Epithelial cell of prostate (primary cell): ENCODE measurements around the gene GPD1.

Experiments used
- DNase-seq: peaks from one replicate; pipeline ENCODE4 v3.0.0-alpha.2; 2011; ENCODE audit warnings: low read depth, low spot score
- H3K27ac ChIP-seq: fragments of 450-650 bp; 2 replicates; pipeline ENCODE4 v1.5.1; 2017; ENCODE audit warnings: mild to moderate bottlenecking

Gene GPD1

GRCh38 chr12:50099302-50100008 lies 4.4 kb upstream of the GPD1 start:
- H3K27ac ChIP-seq = peak overlapping the region; percentile 27
- DNase-seq = no peak

- no peak for DNase-seq
- no peak overlapping the region for H3K27ac ChIP-seq
Measured at GRCh38 chr12:50100561-50100960, 3.2 kb upstream of the GPD1 start.

GRCh38 chr12:50101663-50102062 lies 2.1 kb upstream of the GPD1 start:
- no peak for DNase-seq
- no peak overlapping the region for H3K27ac ChIP-seq

- H3K27ac ChIP-seq = no peak overlapping the region
- no peak for DNase-seq
Measured at GRCh38 chr12:50102131-50102531, 1.7 kb upstream of the GPD1 start.

- no peak overlapping the region for H3K27ac ChIP-seq
- DNase-seq = no peak
Measured at GRCh38 chr12:50102646-50103309, 1.0 kb upstream of the GPD1 start.

GRCh38 chr12:50103351-50103750 lies 457 bp upstream of the GPD1 start:
- H3K27ac ChIP-seq = no peak overlapping the region
- no peak for DNase-seq

- no peak overlapping the region for H3K27ac ChIP-seq
- DNase-seq = no peak
Measured at GRCh38 chr12:50104417-50105366, 884 bp downstream of the GPD1 start.

GRCh38 chr12:50105913-50106450 lies 2.2 kb downstream of the GPD1 start:
- DNase-seq = no peak

GRCh38 chr12:50106907-50107306 lies 3.1 kb downstream of the GPD1 start:
- no peak overlapping the region for H3K27ac ChIP-seq
- DNase-seq = no peak

More at GRCh38 chr12:50105913-50106450, 2.2 kb downstream of the GPD1 start:
- no peak overlapping the region for H3K27ac ChIP-seq

- no peak for DNase-seq
- H3K27ac ChIP-seq = no peak overlapping the region
Measured at GRCh38 chr12:50107416-50108268, 3.8 kb downstream of the GPD1 start.

GRCh38 chr12:50109319-50109718 lies 5.5 kb downstream of the GPD1 start:
- H3K27ac ChIP-seq = no peak overlapping the region
- no peak for DNase-seq

- peak overlapping the region; percentile 49 for H3K27ac ChIP-seq
- DNase-seq = no peak
Measured at GRCh38 chr12:50110127-50110761, 6.4 kb downstream of the GPD1 start.

- DNase-seq = no peak
- H3K27ac ChIP-seq = peak overlapping the region; percentile 49
Measured at GRCh38 chr12:50110762-50111351, 7.0 kb downstream of the GPD1 start.

GRCh38 chr12:50111395-50111692 lies 7.5 kb downstream of the GPD1 start:
- H3K27ac ChIP-seq = peak overlapping the region; percentile 49
- DNase-seq = no peak

GRCh38 chr12:50111693-50112455 lies 8.1 kb downstream of the GPD1 start, which contains the start of gene COX14:
Gene COX14 (plus strand): TSS chr12:50112236. CDS start chr12:50120044, 7,808 bp downstream.
- H3K27ac ChIP-seq = peak within 1 kb of the TSS; percentile 76
- DNase-seq = peak; percentile 95

GRCh38 chr12:50112456-50113218 lies 8.8 kb downstream of the GPD1 start:
- no peak for DNase-seq
- H3K27ac ChIP-seq = peak overlapping the region; percentile 76

- no peak overlapping the region for H3K27ac ChIP-seq
- DNase-seq = no peak
Measured at GRCh38 chr12:50117057-50117622, 13.3 kb downstream of the GPD1 start.
